K562 (cell line): ENCODE data around the gene PCSK6.

Experiments
- CTCF ChIP-seq, 3 experiments: IDR thresholded peaks in 2 of 3; conservative IDR thresholded peaks in 1 of 3; 2 replicates each; pipeline ENCODE4 v1.5.1; 2011 to 2012; ENCODE audit warnings: low read length in 3 of 3, mild to moderate bottlenecking in 3 of 3, control low read depth in 2 of 3, improper control_type of control experiment in 1 of 3, inconsistent platforms in 1 of 3, low read depth in 1 of 3, mixed read lengths in 1 of 3, moderate library complexity in 1 of 3; ENCODE audit not compliant: insufficient read depth in 2 of 3
- EZH2 ChIP-seq: IDR thresholded peaks from 2 replicates; pipeline ENCODE4 v1.6.1; 2012; ENCODE audit warnings: low read depth, mild to moderate bottlenecking, inconsistent platforms, low read length, borderline replicate concordance
- L3MBTL2 ChIP-seq: fragments of 450-650 bp; IDR thresholded peaks from 2 replicates; pipeline ENCODE4 v1.6.1; 2016; ENCODE audit warnings: mild to moderate bottlenecking, moderate library complexity
- NBN ChIP-seq: fragments of 450-650 bp; IDR thresholded peaks from 2 replicates; pipeline ENCODE4 v1.6.1; 2016; ENCODE audit warnings: low read depth, mild to moderate bottlenecking
- PHB ChIP-seq: fragments of 250-450 bp; sonication (Bioruptor Pico); IDR thresholded peaks from 2 replicates; pipeline ENCODE4 v1.5.0; 2021
- STAT6 ChIP-seq: sonication (generic); formaldehyde crosslinking; IDR thresholded peaks from 2 replicates; pipeline ENCODE4 v1.8.1; 2023; ENCODE audit warnings: mild to moderate bottlenecking, missing genetic modification reagents
- TAF1 ChIP-seq: IDR thresholded peaks from 2 replicates; pipeline ENCODE4 v1.6.1; 2011; ENCODE audit warnings: mild to moderate bottlenecking, low read length, moderate library complexity; ENCODE audit not compliant: insufficient read depth, control insufficient read depth, severe bottlenecking; ENCODE audit errors: extremely low read depth
- ZBTB49 ChIP-seq: sonication (generic); formaldehyde crosslinking; IDR thresholded peaks from 2 replicates; pipeline ENCODE4 v1.8.0; 2022; ENCODE audit warnings: missing genetic modification reagents, mild to moderate bottlenecking, borderline replicate concordance
- ZBTB7A ChIP-seq: IDR thresholded peaks from 2 replicates; pipeline ENCODE4 v1.6.1; 2011; ENCODE audit warnings: low read depth, mild to moderate bottlenecking, low read length, moderate library complexity, borderline replicate concordance; ENCODE audit not compliant: control insufficient read depth
- ZNF133 ChIP-seq: fragments of 250-450 bp; sonication (Bioruptor Pico); IDR thresholded peaks from 2 replicates; pipeline ENCODE4 v1.4.0; 2020; ENCODE audit warnings: mild to moderate bottlenecking
- ZNF280A ChIP-seq: fragments of 450-650 bp; IDR thresholded peaks from 2 replicates; pipeline ENCODE4 v1.6.1; 2018; ENCODE audit warnings: mild to moderate bottlenecking, low read depth; ENCODE audit not compliant: partially characterized antibody
- ZNF431 ChIP-seq: sonication (generic); formaldehyde crosslinking; IDR thresholded peaks from 2 replicates; pipeline ENCODE4 v1.8.0; 2022; ENCODE audit warnings: mild to moderate bottlenecking, missing genetic modification reagents
- ZNF785 ChIP-seq: fragments of 250-450 bp; sonication (Bioruptor Pico); IDR thresholded peaks from 2 replicates; pipeline ENCODE4 v1.4.0; 2020; ENCODE audit warnings: mild to moderate bottlenecking

- TF ChIP-seq TAF1 (no peak), NBN (no peak), EZH2 (no peak), ZNF431 (CRISPR knock-in tag) (no peak), ZNF133 (CRISPR knock-in tag) (no peak), PHB (CRISPR knock-in tag) (no peak), ZNF280A (no peak), STAT6 (CRISPR knock-in tag) (no peak), L3MBTL2 (no peak), ZNF785 (CRISPR knock-in tag) (no peak), CTCF (IDR thresholded peaks at IDR 0.05 in 2 of 3, conservative IDR thresholded peaks at IDR 0.05 in 1 of 3; ENCODE audit: insufficient read depth in 2 of 3, low read depth in 1 of 3, low read length in 3 of 3) (no peak), ZBTB49 (CRISPR knock-in tag) (no peak), ZBTB7A (no peak)
These were observed 8.2 kb downstream of the PCSK6 start for GRCh38 chr15:101481381-101481705.
